Measurements from ENCODE around the gene UBE2M.

GRCh38 chr19:58581227-58582141, 23.1 kb upstream of the UBE2M start:
- TF ChIP-seq CTCF (conservative IDR thresholded peaks at IDR 0.05; ENCODE audit: low read length) (peak; percentile 100), EZH2phosphoT487 (IDR thresholded peaks at IDR 0.05; ENCODE audit: borderline replicate concordance) (no peak)

Data from Loucy (cell line).